Esophagus muscularis mucosa (tissue), 4 donors: ENCODE data around the gene ACER3.

Experiments
- CTCF ChIP-seq, 3 experiments: fragments of 200-600 bp in 2 of 3; fragments of 450-650 bp in 1 of 3; sonication (generic) in 2 of 3; IDR thresholded peaks; one replicate each; pipeline ENCODE4 v1.5.1; 2017 to 2019; ENCODE audit warnings: antibody characterized with exemption in 3 of 3, mild to moderate bottlenecking in 2 of 3, moderate library complexity in 1 of 3
- EP300 ChIP-seq: sonication (generic); formaldehyde crosslinking; IDR thresholded peaks from one replicate; pipeline ENCODE4 v1.6.1; 2017; ENCODE audit warnings: antibody characterized with exemption
- POLR2A ChIP-seq: fragments of 450-650 bp; IDR thresholded peaks from one replicate; pipeline ENCODE4 v1.6.1; 2017; ENCODE audit warnings: antibody characterized with exemption, moderate library complexity, mild to moderate bottlenecking, low read depth

- TF ChIP-seq POLR2A, result no peak
- no peak for TF ChIP-seq CTCF (IDR thresholded peaks at IDR 0.05)
- TF ChIP-seq EP300, result no peak
Observed at GRCh38 chr11:76901144-76901543, 40.4 kb downstream of the ACER3 start.
